GM18526 (cell line): ENCODE data around the gene ALDH18A1.

ENCODE experiments used
- POLR2A ChIP-seq: IDR thresholded peaks from 3 replicates; pipeline ENCODE4 v1.6.1; 2011; ENCODE audit not compliant: insufficient read length; ENCODE audit errors: extremely low read depth

The ALDH18A1 gene

GRCh38 chr10:95657250-95657649 is 739 bp upstream of the ALDH18A1 start:
- TF ChIP-seq POLR2A: no peak

- no peak for TF ChIP-seq POLR2A
Measured at GRCh38 chr10:95655571-95656290, 780 bp downstream of the ALDH18A1 start.

GRCh38 chr10:95653895-95654294 is 2.6 kb downstream of the ALDH18A1 start:
- TF ChIP-seq POLR2A: no peak

- TF ChIP-seq POLR2A: no peak
Measured at GRCh38 chr10:95651346-95652060, 5.0 kb downstream of the ALDH18A1 start.

- TF ChIP-seq POLR2A: no peak
Measured at GRCh38 chr10:95650232-95650631, 6.3 kb downstream of the ALDH18A1 start.

- TF ChIP-seq POLR2A: no peak
Measured at GRCh38 chr10:95648138-95648537, 8.4 kb downstream of the ALDH18A1 start.

- TF ChIP-seq POLR2A: no peak
Measured at GRCh38 chr10:95646160-95646559, 10.4 kb downstream of the ALDH18A1 start.

- TF ChIP-seq POLR2A: no peak
Measured at GRCh38 chr10:95644901-95645300, 11.6 kb downstream of the ALDH18A1 start.

GRCh38 chr10:95640891-95641315 is 15.6 kb downstream of the ALDH18A1 start:
- TF ChIP-seq POLR2A: no peak

- no peak for TF ChIP-seq POLR2A
Measured at GRCh38 chr10:95637911-95638310, 18.6 kb downstream of the ALDH18A1 start.

- no peak for TF ChIP-seq POLR2A
Measured at GRCh38 chr10:95637140-95637539, 19.4 kb downstream of the ALDH18A1 start.

GRCh38 chr10:95635319-95635733 is 21.2 kb downstream of the ALDH18A1 start:
- TF ChIP-seq POLR2A: no peak

GRCh38 chr10:95628786-95629185 is 27.7 kb downstream of the ALDH18A1 start:
- no peak for TF ChIP-seq POLR2A

GRCh38 chr10:95626500-95626899 is 30.0 kb downstream of the ALDH18A1 start:
- no peak for TF ChIP-seq POLR2A

GRCh38 chr10:95618101-95618500 is 38.4 kb downstream of the ALDH18A1 start:
- TF ChIP-seq POLR2A: no peak

- no peak for TF ChIP-seq POLR2A
Measured at GRCh38 chr10:95616446-95616845, 40.1 kb downstream of the ALDH18A1 start.
